Right forelimb (tissue), 1 donor: Measurements from ENCODE around the gene CHKA.

Experiments
- DNase-seq: peaks from one replicate; pipeline ENCODE4 v3.0.0-alpha.2; 2018

The CHKA gene

DNA sequence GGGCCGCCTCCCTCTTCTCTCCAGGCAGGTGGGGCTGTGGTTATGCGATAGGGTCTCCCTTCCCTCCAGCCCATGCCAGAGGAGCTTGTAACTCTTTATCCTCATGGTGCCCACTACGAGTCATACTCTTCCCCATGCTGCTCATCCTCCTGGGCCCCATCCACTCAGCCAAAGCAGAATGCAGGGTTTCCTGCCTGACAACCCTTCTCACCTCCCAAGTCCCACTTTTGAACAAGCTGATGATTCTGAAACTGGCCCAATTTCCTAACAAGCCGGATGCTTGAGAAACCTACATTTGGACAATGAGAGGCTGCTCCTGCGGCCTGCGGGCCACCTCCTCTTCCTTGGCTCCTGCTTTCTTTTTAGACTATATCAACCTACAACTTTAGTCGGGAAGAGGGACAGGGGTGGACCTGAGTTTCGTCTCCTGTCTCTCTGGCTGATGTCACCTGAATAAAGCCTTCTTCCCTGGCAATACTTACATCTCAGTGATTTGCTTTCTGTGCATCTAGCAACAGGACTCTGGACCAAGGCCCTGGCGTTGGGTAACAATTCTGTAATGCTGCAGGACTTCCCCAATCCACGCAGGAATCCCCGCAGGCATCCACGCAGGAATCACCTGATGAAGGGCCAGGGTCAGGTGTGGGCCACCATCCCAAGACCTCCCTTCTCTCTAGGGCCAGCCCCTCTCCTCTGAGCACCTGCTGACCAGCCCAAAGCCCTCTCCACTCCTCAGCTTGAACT lies 92.2 kb downstream of the CHKA start:
- DNase-seq = no peak

DNA sequence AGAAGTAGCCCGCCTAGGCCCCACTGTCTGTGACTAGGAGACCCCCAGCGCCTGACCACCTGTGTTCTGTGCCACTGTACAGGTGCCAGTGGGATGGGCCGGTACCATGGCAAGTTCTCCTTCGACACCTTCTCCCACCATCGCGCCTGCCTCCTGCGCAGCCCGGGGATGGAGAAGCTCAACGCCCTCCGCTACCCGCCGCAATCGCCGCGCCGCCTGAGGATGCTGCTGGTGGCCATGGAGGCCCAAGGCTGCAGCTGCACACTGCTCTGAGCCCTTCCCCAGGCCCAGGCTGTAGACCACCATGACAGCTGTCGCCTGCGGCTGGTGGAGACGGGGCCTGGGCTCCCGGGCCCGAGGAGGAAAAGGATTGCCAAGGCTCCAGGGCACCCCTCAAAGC lies 93.5 kb downstream of the CHKA start:
- no peak for DNase-seq

DNA sequence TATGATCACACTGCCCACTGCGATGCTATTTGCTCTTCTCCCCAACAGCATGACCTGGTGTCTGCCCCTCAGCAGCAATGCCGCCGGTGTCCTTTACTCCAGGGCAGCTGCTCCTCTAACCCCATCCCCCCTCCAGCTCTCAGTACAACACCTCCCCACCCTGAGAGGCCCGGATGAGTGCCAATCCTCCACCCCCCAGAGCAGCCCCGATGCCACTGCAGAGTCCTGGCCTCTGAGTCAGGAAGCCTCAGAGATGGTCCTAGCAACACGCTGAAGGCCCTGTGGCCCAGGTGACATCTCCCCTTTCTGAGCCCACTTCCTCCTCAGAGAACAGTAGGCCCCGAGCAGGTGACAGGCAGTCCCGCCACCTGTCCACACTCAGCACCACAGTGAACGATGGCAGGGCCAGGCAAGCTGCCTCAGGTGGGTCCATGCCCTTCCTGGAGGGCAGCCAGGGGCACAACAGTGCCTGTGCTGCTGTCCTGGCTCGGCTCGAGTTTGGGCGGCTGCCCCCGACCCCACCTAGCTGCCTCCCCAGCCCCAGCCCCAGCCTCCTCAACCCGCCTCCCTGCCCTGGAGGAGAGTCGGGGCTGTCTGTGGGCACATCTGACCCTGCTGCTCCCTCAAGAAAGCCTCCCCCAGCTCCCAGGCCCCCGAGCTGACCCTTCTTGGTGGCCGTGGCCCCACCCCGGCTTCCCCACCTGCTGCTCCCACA lies 94.6 kb downstream of the CHKA start:
- no peak for DNase-seq

DNA sequence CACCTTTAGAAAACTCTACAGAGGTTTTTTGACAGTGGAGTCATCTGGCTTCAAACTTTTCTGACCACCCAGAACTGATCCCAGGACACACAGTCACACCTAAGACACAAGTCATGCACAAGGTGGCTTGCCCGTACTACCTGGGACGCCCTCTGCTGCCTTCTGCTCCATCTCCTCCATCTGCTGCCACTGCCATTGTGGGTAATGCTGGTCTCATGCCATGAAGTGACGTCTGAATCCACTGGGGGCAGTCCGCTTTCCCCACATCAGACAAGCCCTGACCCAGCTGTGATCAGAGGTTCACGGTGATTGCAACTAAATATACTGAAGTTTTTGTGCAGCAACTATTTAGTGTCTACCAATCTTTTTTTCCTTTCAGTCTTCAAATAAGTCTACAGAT lies 96.1 kb downstream of the CHKA start:
- no peak for DNase-seq

DNA sequence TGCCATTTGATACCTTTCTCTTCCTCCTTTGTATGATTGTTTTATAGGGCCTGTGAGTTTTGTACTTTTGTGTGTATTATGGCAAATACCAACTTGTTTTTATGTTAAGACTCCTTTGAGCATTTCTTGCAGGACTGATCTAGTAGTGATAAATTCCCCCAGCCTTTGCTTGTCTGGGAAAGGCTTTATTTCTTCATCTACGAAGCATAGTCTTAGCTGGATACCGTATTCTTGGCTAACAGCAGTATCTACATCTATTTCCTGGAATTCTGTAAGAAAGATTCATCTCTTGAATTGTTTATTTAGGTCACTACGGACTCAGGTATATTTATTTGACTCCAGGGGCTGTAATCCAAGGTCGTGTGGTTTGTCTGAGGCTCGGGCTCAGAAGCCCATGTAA lies 96.7 kb downstream of the CHKA start:
- no peak for DNase-seq

DNA sequence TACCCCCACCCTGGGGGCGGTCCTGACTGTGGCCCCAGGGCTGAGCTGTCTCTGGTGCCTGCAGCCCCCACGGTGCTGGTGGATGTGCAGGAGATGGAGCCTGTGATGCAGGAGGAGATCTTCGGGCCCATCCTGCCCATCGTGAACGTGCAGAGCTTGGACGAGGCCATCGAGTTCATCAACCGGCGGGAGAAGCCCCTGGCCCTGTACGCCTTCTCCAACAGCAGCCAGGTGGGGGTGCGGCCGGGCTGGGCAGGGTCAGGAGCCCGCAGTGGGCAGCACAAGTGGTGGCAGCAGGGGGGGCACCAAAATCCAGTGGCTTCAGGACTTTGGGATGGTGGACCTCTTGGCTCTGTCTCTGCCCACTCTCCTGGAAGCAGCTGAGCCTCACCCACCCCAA lies 98.7 kb downstream of the CHKA start:
- DNase-seq = no peak

DNA sequence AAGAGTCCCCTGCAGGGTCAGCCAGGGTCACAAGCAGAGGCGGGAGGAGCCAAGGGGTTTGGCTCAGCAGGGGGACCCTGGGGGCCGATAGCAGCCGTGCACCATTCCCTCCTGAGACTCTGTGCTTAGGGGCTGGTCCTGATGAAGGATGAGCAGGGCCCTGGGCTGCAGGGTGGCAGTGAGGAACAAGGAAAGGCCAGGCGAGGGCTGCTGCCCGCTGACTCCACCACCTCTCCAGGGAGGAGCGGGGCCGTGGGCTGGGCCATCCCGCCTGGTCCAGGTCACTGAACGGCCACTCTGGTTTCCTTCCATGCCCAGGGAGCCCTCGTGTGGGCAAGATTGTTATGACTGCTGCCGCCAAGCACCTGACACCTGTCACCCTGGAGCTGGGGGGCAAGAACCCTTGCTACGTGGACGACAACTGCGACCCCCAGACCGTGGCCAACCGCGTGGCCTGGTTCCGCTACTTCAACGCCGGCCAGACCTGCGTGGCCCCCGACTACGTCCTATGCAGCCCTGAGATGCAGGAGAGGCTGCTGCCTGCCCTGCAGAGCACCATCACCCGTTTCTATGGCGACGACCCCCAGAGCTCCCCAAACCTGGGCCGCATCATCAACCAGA lies 99.9 kb downstream of the CHKA start:
- no peak for DNase-seq

DNA sequence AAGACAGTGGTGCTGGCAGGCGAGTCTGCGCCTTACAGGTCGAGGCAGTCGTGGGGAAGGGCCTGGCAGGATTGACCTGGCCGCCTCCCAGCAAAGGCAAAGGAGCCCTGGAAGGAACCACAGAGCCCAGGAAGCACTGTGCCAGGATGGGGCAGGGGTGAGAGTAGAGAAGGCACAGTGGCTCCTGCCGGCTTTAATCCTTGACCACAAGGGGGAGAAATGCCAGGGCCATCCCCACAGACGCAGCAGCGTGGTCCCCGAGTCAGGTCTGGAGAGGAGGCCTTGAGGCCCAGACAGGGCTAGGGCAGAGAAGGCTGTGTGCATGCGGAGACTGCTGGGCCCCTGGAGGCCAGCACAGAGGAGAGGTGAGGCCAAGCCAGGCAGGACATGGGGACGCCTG lies 100.6 kb downstream of the CHKA start:
- no peak for DNase-seq

DNA sequence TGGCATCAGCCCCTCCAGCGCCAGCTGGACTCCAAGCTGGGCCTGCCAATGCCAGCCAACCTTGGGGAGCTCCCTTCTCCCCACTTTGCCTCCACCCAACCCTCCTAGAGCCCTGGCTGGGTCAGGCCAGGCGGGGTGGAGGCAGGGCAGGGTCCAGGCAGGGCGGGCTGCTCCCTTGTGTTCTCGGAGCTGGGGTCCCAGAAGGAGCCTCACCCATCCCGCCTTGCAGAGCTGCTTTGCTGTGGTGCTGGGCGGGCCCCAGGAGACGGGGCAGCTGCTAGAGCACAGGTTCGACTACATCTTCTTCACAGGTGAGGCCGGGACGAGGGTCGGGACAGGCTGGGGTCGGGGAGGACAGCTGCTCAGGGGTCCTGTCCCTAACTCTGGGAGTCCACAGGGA lies 101.7 kb downstream of the CHKA start:
- no peak for DNase-seq

DNA sequence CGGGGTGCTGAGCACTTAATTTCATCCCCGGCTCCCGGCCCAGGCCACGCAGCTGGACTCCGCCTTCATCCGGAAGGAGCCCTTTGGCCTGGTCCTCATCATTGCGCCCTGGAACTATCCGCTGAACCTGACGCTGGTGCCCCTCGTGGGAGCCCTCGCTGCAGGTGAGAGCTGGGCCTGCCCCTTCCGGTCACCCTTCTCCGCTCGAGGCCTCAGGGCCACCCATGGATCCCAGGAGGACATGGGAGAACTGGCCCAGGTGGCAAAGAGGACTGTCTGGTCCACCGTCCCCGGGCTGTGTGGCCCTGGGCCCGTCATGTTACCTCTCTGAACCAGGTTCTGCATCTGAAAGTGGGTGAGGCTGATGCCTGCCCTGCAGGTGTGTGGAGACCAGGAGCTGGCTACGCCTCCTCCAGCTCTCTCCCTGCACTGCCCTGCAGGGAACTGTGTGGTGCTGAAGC lies 102.4 kb downstream of the CHKA start:
- DNase-seq = no peak

DNA sequence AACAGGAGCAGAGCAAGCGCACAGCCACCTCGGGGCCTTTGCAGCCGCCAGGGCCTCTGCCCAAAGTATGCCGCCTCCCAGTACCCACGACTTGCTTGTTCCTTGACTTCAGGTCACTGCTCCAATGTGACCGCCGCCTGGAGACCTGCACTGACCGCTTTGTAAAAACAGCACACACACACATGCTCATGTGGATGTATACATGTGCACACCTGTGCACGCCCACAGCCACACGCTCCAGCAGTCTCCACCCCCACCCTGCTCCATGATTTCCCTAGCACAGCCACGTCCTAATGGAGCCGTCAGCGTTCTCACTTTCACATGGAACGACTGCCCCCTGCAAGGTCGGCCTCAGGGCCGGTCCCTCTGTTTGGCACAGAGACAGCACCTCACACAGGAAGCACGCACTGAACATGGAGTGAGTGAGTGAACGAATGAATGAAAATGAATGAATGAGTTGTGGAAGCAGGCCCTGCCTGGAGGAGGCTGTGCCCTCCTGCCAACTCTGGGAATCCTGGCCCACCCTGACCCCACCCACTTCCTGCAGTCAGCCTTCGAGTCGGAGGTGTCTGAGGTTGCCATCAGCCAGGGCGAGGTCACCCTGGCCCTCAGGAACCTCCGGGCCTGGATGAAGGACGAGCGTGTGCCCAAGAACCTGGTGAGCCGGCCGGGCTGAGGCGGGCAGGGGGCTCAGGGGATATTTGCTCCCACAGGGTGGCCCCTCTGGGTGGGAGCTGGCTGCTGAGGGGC lies 103.0 kb downstream of the CHKA start:
- no peak for DNase-seq

DNA sequence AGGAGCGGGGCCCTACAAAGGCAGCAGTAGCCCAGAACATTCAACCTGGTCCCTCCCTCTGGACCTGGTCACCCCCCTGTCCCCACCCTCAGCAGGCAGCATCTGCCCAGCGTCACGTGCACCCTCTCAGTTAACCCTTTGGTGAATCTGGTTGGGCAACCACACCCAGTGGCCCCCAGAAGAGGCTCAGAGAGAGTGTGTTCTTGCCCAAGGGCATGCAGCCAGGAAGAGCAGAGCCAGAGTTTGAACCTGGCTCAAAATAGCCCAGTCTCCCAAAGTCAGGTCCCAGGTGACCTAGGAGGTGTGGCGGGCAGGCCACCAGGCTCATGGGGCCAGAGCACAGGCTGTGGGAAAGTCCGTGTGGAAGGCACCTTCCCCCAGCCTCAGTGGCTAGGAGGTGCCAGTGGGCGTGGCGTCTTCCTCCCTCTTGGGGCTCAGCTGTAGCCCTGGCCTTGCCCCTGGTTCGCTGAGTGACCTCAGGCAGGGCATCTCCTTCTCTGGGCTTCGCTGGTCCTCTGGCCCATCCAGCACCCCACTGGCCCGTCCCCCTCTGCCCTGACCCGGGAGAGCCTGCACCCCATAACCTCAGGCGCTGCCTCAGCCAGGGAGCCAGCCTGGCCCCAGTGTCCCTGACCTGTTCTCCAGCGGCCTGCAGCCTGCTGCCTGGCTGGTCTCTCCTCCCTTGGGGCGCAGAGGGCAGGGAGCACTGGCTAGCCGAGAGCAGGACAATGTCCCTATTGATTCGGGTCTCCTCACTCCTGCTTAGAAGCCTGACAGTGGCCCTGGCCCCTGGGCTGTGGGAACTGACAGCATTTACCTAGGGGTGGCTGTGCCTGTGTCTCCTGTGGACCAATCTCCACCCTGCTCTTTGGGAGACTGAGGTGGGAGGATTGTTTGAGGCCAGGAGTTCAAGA lies 104.0 kb downstream of the CHKA start:
- DNase-seq = no peak

DNA sequence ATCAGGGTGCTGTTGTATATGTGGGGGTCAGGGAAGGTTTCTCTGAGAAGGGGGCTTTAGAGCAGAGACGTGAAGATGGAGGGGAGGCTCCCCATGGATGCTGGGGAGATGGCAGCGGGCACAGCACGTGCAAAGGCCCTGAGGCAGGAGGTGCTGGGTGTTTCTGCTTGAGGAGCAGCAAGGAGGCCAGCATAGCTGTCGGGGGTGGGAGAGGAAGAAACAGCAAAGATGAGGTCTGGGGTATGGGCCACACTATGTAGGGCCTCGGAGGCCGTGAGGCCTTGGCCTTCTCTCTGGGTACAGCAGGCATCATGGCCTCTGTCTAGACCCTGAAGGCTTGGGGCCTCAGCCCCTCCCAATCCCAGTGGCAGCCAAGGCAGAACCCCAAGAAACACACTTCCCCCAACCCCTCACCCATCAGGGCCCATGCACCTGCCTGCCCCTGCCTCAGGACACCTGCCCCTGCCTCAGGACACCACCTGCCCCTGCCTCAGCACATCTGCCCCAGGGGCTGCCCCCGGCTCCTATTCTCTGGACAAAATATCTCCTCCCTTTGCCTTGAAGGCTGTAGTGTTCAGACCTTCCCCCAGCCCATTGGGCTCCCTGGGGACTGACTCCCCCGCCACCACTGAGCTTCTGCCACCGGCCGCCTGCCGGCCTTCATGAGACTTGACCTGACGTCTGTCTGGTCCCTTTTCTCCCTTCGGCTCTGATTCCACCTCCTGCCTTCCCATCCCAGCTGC lies 104.9 kb downstream of the CHKA start:
- no peak for DNase-seq

DNA sequence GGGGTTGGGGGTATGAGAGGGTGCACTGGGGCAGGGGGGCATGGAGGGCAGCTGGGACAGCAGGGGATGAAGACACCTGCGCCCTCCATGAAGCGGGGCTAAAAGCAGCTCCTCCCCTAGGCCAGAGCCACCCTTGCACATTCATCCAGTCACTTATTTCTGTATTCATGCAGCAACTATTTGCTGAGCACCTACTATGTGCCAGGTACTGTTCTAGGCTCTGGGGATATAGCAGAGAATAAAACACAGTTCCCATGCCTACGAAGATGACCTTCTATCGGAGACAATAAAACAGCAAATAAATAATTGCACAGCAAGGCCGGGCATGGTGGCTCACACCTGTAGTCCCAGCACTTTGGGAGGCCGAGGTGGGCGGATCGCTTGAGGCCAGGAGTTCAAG lies 105.7 kb downstream of the CHKA start:
- no peak for DNase-seq

DNA sequence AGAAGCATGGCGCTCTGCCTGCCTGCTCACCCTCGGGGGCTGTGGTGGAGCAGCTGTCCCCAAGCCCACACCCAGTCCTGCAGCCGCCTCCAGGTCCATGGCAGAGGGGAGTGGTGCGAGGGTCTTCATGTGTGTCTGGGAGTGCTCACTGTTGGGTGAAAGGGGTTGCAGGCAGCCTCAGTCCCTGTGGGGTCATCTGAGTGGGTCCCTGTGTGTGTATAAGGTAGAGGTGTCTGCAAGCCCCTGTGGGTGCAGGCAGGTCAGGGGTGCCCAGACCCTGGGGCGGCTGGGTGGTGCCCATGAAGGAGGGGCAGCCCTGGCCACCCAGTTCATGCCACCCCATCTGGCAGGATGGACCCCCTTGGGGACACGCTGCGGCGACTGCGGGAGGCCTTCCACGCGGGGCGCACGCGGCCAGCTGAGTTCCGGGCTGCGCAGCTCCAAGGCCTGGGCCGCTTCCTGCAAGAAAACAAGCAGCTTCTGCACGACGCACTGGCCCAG lies 106.2 kb downstream of the CHKA start:
- DNase-seq = no peak

DNA sequence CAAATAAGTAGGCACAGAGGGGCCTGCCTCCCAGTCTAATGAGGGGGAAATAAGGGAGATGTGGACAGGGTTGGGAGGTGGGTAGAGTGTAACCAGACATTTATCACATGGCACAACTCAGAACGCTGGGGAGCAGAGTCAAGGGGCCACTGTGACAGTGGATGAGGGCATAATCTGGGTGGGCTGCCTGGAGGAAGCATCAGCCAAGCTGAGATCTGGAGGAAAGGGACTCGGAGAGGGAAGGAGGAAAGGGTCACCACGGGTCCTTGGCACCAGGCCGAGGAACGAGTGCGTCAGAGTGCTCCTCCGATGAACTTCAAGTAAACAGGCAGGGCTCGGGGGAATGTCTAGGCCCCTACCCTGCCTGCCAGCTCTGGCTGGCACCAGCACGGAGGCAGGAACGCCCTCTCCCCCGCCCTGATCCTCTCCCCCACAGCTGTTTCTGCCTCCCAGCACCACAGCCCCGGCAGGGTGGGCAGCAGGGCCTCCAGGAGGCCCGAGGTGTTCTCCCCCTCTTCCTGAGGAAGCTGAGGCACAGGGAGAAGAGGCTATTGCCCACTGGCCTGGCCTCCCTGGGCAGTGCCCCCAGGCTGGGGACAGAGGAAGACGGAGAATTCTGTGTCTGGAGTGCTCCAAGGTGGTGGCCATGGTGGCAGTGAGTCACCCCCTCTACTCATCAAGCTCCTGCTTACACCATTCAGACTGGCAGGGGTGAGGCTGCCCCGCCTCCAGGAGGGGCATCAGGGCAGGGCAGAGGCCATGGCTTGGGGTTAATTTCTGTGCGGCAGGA lies 106.8 kb downstream of the CHKA start:
- DNase-seq = no peak

DNA sequence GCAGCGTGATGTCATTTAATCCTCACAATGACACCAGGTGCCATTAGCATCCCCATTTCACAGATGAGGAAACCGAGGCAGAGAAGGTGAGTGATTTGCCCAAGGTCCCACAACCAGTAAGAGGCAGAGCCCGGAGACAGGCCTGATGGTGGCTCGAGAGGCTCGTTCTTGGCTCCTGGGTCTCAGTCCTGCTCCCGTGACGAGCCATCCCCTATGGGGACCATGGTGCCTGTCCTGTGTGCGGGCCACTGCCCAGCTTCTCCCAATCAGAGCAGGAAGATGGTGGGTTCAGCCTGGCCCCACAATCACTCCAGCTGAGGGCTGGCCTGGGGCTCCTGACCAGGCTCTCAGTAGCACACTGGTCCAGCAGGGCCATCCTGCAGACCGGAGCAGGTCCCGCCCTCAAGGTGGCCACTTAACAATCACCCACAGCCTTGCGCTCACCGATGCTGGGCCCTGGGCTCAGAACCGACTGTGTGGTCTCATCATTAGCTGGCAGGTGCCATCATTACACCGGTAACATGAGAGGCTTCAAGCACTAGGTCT lies 107.5 kb downstream of the CHKA start:
- DNase-seq = no peak

DNA sequence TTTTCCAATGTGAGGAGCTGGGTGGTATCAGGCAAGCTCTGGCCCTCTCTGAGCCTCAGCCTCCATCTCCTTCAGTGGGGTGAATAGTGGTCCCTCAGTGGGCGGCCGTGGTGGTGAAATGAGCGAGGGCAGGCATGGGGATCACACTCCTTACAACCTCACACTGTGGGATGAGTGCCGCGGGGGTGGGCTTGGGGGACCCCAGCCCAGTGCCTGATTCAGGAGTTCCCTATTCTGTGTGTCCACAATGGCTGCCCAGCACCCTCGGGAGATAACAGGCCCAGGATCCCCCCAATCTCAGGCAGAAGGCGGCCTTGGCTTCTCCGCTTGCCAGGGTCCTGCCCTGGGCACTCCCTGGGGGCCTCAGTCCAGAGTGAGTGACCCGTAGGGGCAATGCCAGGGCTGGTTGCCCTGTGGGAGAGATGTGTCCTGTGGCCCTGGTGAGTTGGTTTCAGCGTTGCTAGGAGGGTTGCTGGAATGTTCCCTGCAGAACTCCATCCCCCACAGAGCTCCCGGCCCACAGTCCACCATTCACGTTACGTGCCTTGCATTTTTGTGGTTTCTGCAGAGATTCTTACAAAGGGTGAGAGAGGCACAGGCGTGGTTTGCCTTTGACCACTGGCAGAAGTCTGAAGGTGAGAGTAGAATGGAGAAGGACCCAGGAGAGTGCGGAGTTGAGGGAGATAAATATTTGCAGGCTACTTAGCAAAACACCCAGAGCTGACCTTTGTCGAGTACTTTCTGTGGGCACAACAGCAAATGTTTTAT lies 108.2 kb downstream of the CHKA start:
- DNase-seq = no peak
